Upper lobe of left lung (tissue), 4 donors: Measurements from ENCODE around the gene SLC35F3.

Source experiments
- POLR2AphosphoS5 ChIP-seq, 2 donors: sonication (generic); formaldehyde crosslinking; IDR thresholded peaks; one replicate each; pipeline ENCODE4 v1.5.1; 2017; ENCODE audit warnings: antibody characterized with exemption in 2 of 2
- TF ChIP-seq, protein P1 (sequence below), 6 experiments: fragments of 450-650 bp in 4 of 6; fragments of 200-600 bp in 2 of 6; sonication (generic) in 2 of 6; IDR thresholded peaks; one replicate each; pipeline ENCODE4 v1.5.1; 2016 to 2019; ENCODE audit warnings: antibody characterized with exemption in 6 of 6

GRCh38 chr1:234214911-234215892 is 310.7 kb downstream of the SLC35F3 start:
- TF ChIP-seq POLR2AphosphoS5 (IDR thresholded peaks at IDR 0.05), result no peak
- TF ChIP-seq, protein P1, sequence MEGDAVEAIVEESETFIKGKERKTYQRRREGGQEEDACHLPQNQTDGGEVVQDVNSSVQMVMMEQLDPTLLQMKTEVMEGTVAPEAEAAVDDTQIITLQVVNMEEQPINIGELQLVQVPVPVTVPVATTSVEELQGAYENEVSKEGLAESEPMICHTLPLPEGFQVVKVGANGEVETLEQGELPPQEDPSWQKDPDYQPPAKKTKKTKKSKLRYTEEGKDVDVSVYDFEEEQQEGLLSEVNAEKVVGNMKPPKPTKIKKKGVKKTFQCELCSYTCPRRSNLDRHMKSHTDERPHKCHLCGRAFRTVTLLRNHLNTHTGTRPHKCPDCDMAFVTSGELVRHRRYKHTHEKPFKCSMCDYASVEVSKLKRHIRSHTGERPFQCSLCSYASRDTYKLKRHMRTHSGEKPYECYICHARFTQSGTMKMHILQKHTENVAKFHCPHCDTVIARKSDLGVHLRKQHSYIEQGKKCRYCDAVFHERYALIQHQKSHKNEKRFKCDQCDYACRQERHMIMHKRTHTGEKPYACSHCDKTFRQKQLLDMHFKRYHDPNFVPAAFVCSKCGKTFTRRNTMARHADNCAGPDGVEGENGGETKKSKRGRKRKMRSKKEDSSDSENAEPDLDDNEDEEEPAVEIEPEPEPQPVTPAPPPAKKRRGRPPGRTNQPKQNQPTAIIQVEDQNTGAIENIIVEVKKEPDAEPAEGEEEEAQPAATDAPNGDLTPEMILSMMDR (IDR thresholded peaks at IDR 0.05), result no peak
